ENCODE measurements around the gene GAS5.
"Not testable (repeated sequence)": the region's sequence is repeated elsewhere in the genome, so short reads cannot be mapped to it uniquely, and the experiment has no call there.

Gene GAS5

GRCh38 chr1:173884701-173885100 lies 16.9 kb upstream of the GAS5 start:
- no peak overlapping the region for H3K27ac Mint-ChIP-seq
- H3K36me3 Mint-ChIP-seq: peaks cover 23% of the 10 kb centered on the region
- no peak overlapping the region for H3K4me3 Mint-ChIP-seq
- no peak for ATAC-seq
- H3K4me1 Mint-ChIP-seq: peaks cover 6% of the 10 kb centered on the region
- H3K27me3 Mint-ChIP-seq: no peaks in the 10 kb centered on the region
- no peaks in the 10 kb centered on the region for H3K9me3 Mint-ChIP-seq

- H3K4me1 Mint-ChIP-seq, H3K27ac Mint-ChIP-seq, H3K4me3 Mint-ChIP-seq, H3K9me3 Mint-ChIP-seq, H3K27me3 Mint-ChIP-seq, ATAC-seq: not testable (repeated sequence)
- peaks cover 28% of the 10 kb centered on the region for H3K36me3 Mint-ChIP-seq
Observed at GRCh38 chr1:173881117-173881516, 13.3 kb upstream of the GAS5 start.

GRCh38 chr1:173878251-173878650 lies 10.5 kb upstream of the GAS5 start:
- ATAC-seq: no peak
- no peak overlapping the region for H3K4me3 Mint-ChIP-seq
- no peak overlapping the region for H3K27ac Mint-ChIP-seq
- peaks cover 4% of the 10 kb centered on the region for H3K4me1 Mint-ChIP-seq
- H3K36me3 Mint-ChIP-seq: peaks cover 33% of the 10 kb centered on the region
- no peaks in the 10 kb centered on the region for H3K9me3 Mint-ChIP-seq
- H3K27me3 Mint-ChIP-seq: no peaks in the 10 kb centered on the region

- no peaks in the 10 kb centered on the region for H3K9me3 Mint-ChIP-seq
Observed at GRCh38 chr1:173876732-173877131, 8.9 kb upstream of the GAS5 start.

GRCh38 chr1:173871500-173871899 lies 3.7 kb upstream of the GAS5 start:
- no peak for ATAC-seq
- H3K4me3 Mint-ChIP-seq: no peak overlapping the region
- peaks cover 38% of the 10 kb centered on the region for H3K36me3 Mint-ChIP-seq
- H3K4me1 Mint-ChIP-seq: peaks cover 33% of the 10 kb centered on the region
- H3K27me3 Mint-ChIP-seq: no peaks in the 10 kb centered on the region
- no peak overlapping the region for H3K27ac Mint-ChIP-seq
- H3K9me3 Mint-ChIP-seq: no peaks in the 10 kb centered on the region

More at GRCh38 chr1:173876732-173877131, 8.9 kb upstream of the GAS5 start:
- H3K36me3 Mint-ChIP-seq: peaks cover 41% of the 10 kb centered on the region
- no peaks in the 10 kb centered on the region for H3K27me3 Mint-ChIP-seq
- ATAC-seq: no peak
- H3K27ac Mint-ChIP-seq: no peak overlapping the region
- H3K4me1 Mint-ChIP-seq: peaks cover 7% of the 10 kb centered on the region
- no peak overlapping the region for H3K4me3 Mint-ChIP-seq

GRCh38 chr1:173871091-173871490 lies 3.3 kb upstream of the GAS5 start:
- H3K27me3 Mint-ChIP-seq: no peaks in the 10 kb centered on the region
- H3K36me3 Mint-ChIP-seq: peaks cover 42% of the 10 kb centered on the region
- peaks cover 37% of the 10 kb centered on the region for H3K4me1 Mint-ChIP-seq
- no peak overlapping the region for H3K4me3 Mint-ChIP-seq
- no peaks in the 10 kb centered on the region for H3K9me3 Mint-ChIP-seq
- H3K27ac Mint-ChIP-seq: peak overlapping the region; percentile 11
- ATAC-seq: no peak

- Mint-ChIP-seq H3K36me3 (peaks cover 42% of the 10 kb centered on the region), H3K27me3 (no peaks in the 10 kb centered on the region), H3K4me3 (no peak overlapping the region), H3K9me3 (no peaks in the 10 kb centered on the region), H3K27ac (peak overlapping the region; percentile 11), H3K4me1 (peaks cover 44% of the 10 kb centered on the region)
- ATAC-seq: no peak
Observed at GRCh38 chr1:173870252-173871075, 2.7 kb upstream of the GAS5 start.

- no peak for ATAC-seq
- Mint-ChIP-seq H3K4me1 (peaks cover 58% of the 10 kb centered on the region), H3K4me3 (peak overlapping the region; percentile 95), H3K27me3 (no peaks in the 10 kb centered on the region), H3K27ac (peak overlapping the region; percentile 84), H3K36me3 (peaks cover 54% of the 10 kb centered on the region), H3K9me3 (no peaks in the 10 kb centered on the region)
Observed at GRCh38 chr1:173869021-173869359, 1.2 kb upstream of the GAS5 start.

GRCh38 chr1:173868266-173869020 lies 654 bp upstream of the GAS5 start, which contains the start of gene ZBTB37:
ZBTB37 (plus strand) TSS chr1:173868380; CDS start chr1:173870226, 1,846 bp downstream.
- Mint-ChIP-seq H3K36me3 (peaks cover 57% of the 10 kb centered on the region), H3K4me1 (peaks cover 62% of the 10 kb centered on the region), H3K4me3 (peak within 1 kb of the TSS; percentile 95)

GRCh38 chr1:173867141-173867752 lies 542 bp downstream of the GAS5 start:
- Mint-ChIP-seq H3K36me3 (peaks cover 59% of the 10 kb centered on the region), H3K9me3 (no peaks in the 10 kb centered on the region), H3K4me1 (peaks cover 68% of the 10 kb centered on the region), H3K27me3 (no peaks in the 10 kb centered on the region), H3K4me3 (peak overlapping the region; percentile 95), H3K27ac (peak overlapping the region; percentile 84)
- ATAC-seq: no peak

More at GRCh38 chr1:173868266-173869020, 654 bp upstream of the GAS5 start, which contains the start of gene ZBTB37:
- Mint-ChIP-seq H3K27ac (peak within 1 kb of the TSS; percentile 84), H3K9me3 (no peaks in the 10 kb centered on the region), H3K27me3 (no peaks in the 10 kb centered on the region)
- ATAC-seq: peak; percentile 87

- H3K4me3 Mint-ChIP-seq: peak overlapping the region; percentile 95
- H3K36me3 Mint-ChIP-seq: peaks cover 62% of the 10 kb centered on the region
- peaks cover 65% of the 10 kb centered on the region for H3K4me1 Mint-ChIP-seq
- H3K27ac Mint-ChIP-seq: peak overlapping the region; percentile 84
- ATAC-seq: no peak
- no peaks in the 10 kb centered on the region for H3K9me3 Mint-ChIP-seq
- no peaks in the 10 kb centered on the region for H3K27me3 Mint-ChIP-seq
Observed at GRCh38 chr1:173866413-173867115, 1.2 kb downstream of the GAS5 start.

- Mint-ChIP-seq H3K27ac (peak overlapping the region; percentile 84), H3K9me3 (no peaks in the 10 kb centered on the region), H3K4me1 (peaks cover 57% of the 10 kb centered on the region), H3K27me3 (no peaks in the 10 kb centered on the region), H3K36me3 (peaks cover 58% of the 10 kb centered on the region), H3K4me3 (peak overlapping the region; percentile 95)
- ATAC-seq: no peak
Observed at GRCh38 chr1:173865468-173866164, 2.2 kb downstream of the GAS5 start.

GRCh38 chr1:173864179-173864867 lies 3.5 kb downstream of the GAS5 start:
- peaks cover 61% of the 10 kb centered on the region for H3K36me3 Mint-ChIP-seq
- no peaks in the 10 kb centered on the region for H3K27me3 Mint-ChIP-seq
- H3K27ac Mint-ChIP-seq: peak overlapping the region; percentile 84
- H3K4me3 Mint-ChIP-seq: peak overlapping the region; percentile 95
- no peaks in the 10 kb centered on the region for H3K9me3 Mint-ChIP-seq
- H3K4me1 Mint-ChIP-seq: peaks cover 49% of the 10 kb centered on the region
- no peak for ATAC-seq

Measured in stimulated activated memory B cell treated with anti-CD40 and anti-IgM and Interleukin-4, amounts not matched to agents 10 μg/mL and 1 μg/mL and 100 μg/mL, for 72 hours (primary cell).